C4-2B (cell line): ENCODE data around the gene EXD1.
"Not testable (repeated sequence)": the region's sequence is repeated elsewhere in the genome, so short reads cannot be mapped to it uniquely, and the experiment has no call there.

Experiments
- H3K27ac ChIP-seq: fragments of 450-650 bp; 2 replicates; pipeline ENCODE4 v1.5.1; 2017
- ZFX ChIP-seq: fragments of 450-650 bp; IDR thresholded peaks from 2 replicates; pipeline ENCODE4 v1.6.1; 2017
- TF ChIP-seq, protein P1 (sequence below): fragments of 450-650 bp; conservative IDR thresholded peaks from 2 replicates; pipeline ENCODE4 v1.5.1; 2017; ENCODE audit warnings: mild to moderate bottlenecking

The EXD1 gene

DNA sequence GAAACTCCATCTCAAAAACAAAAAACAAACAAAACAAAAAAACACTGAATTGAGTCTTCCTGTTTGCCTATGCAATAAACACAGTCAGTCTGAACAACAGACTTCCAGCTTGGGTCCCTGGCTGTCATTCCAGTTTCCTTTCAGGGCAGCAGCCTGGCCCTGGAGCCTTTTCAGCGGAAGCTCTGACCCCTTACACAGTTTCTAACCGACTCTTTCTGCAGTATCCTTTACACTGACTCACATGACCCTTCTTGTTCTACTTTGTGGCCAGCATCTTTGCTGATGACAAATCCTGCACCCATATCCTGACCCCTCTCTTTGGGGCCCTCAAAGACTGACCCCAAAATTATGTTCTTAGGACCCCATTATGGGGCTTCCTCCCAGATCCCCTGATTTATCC, 76.1 kb downstream of the EXD1 start:
- TF ChIP-seq, protein P1, sequence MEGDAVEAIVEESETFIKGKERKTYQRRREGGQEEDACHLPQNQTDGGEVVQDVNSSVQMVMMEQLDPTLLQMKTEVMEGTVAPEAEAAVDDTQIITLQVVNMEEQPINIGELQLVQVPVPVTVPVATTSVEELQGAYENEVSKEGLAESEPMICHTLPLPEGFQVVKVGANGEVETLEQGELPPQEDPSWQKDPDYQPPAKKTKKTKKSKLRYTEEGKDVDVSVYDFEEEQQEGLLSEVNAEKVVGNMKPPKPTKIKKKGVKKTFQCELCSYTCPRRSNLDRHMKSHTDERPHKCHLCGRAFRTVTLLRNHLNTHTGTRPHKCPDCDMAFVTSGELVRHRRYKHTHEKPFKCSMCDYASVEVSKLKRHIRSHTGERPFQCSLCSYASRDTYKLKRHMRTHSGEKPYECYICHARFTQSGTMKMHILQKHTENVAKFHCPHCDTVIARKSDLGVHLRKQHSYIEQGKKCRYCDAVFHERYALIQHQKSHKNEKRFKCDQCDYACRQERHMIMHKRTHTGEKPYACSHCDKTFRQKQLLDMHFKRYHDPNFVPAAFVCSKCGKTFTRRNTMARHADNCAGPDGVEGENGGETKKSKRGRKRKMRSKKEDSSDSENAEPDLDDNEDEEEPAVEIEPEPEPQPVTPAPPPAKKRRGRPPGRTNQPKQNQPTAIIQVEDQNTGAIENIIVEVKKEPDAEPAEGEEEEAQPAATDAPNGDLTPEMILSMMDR = no peak
- no peak for TF ChIP-seq ZFX
- H3K27ac ChIP-seq = no peak overlapping the region

DNA sequence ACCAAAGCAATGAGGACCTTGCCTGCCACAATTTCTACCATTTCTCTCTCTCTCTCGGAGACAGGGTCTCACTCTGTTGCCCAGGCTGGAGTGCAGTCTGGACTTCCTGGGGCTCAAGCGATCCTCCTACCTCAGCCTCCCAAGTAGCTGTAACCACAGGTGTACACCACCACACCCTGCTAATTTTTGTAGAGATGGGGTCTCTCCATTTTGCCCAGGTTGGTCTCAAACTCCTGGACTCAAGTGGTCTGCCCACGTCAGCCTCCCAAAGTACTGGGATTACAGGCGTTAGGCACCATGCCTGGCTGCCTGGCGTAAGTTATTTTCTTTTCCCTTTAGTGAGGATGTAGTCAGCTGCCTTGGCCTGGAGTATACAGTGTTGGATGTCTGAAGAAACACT, 76.8 kb downstream of the EXD1 start:
- no peak overlapping the region for H3K27ac ChIP-seq
- TF ChIP-seq ZFX = no peak
- TF ChIP-seq, protein P1 = no peak

DNA sequence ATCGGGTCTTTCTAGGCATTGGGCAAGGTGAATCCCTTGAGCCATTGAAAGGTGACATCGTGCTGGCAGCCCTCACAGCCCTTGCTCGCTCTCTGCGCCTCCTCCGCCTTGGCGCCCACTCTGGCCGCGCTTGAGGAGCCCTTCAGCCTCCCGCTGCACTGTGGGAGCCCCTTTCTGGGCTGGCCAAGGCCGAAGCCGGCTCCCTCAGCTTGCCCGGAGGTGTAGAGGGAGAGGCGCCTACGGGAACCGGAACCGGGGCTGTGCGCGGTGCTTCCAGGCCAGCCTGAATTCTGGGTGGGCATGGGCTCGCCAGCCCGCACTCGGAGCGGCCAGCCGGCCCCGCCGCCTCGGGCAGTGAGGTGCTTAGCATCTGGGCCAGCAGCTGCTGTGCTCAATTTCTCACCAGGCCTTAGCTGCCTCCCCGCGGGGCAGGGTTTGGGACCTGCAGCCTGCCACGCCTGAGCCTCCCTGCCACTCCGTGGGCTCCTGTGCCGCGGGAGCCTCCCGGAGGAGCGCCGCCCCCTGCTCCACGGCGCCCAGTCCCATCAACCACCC, 79.0 kb downstream of the EXD1 start:
- TF ChIP-seq, protein P1 = no peak
- TF ChIP-seq ZFX = no peak
- no peak overlapping the region for H3K27ac ChIP-seq

DNA sequence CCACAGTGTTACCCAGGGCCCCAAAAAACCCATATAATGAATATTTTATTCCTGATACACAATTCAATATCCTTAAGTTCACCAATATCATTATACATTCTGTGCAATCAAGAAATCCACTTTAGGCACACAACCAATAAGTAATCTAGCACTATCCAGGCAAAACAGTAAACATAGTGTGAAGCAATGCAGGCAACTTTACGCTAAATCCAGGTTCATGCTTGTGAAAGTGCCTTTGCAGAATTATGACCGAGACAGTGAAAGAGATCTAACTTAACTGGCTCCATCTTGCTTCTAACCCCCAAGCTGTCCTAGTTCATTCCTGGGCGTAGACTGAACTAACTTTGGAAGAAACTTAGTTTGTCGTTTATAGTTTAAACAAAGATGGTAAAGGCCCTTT, 80.3 kb downstream of the EXD1 start:
- H3K27ac ChIP-seq = no peak overlapping the region

DNA sequence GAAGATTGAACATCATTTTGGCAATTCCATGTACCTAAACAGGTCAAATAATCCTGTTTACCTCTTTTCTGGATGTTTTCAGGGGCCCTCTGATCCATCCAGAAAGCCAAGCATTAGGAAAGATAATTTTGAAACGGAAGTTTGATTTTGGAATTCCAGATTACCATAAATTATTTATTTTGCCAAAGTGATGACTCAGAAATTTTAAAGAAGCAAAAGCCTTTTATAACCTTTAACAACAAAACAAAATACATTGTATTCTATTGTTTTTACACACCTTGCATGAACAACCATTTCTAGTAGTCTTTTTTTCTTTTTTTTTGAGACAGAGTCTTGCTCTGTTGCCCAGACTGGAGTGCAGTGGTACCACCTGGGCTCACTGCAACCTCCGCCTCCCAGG, 82.5 kb downstream of the EXD1 start:
- H3K27ac ChIP-seq = no peak overlapping the region
- TF ChIP-seq, protein P1 = no peak
- TF ChIP-seq ZFX = no peak

More for the DNA sequence above, 80.3 kb downstream of the EXD1 start:
- TF ChIP-seq ZFX = no peak
- TF ChIP-seq, protein P1 = no peak

DNA sequence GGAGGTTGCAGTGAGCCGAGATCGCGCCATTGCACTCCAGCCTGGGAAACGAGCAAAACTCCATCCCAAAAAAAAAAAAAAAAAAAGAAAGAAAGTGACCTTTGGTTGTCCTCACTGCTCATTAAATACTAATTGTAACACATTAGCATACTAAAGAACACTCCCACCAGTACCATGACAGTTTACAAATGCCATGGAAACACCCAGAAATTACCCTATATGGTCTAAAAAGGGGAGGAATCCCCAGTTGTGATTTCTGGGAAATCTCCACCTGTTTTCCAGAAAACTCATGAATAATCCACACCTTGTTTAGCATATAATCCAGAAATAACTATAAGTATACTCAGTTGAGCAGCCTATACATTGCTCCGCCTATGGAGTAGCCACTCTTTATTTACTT, 90.9 kb downstream of the EXD1 start:
- H3K27ac ChIP-seq = no peak overlapping the region
- TF ChIP-seq, protein P1 = no peak
- TF ChIP-seq ZFX = no peak

DNA sequence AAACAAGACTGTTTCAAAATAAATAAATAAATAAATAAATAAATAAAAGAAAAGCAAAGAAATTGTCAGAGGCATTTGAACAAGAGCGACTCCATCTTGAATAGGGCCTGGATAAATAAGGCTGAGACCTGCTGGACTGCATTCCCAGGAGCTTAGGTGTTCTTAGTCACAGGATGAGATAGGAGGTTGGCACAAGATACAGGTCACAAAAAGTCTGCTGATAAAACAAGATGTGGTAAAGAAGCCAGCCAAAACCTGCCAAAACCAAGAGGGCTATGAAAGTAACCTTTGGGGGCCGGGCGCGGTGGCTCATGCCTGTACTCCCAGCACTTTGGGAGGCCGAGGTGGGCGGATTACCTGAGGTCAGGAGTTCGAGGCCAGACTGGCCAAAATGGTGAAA, 91.4 kb downstream of the EXD1 start:
- H3K27ac ChIP-seq = not testable (repeated sequence)

DNA sequence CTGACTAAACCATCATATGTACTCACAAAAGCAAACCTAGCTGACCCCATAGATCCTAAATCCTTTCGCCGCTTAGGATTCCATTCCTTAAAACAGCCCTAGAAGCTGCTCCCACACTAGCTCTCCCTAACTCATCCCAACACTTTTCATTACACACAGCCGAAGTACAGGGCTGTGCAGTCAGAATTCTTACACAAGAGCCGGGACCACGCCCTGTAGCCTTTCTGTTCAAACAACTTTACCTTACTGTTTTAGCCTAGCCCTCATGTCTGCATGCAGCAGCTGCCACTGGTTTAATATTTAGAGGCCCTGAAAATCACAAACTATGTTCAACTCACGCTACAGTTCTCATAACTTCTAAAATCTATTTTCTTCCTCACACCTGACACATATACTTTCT, 95.0 kb downstream of the EXD1 start:
- not testable (repeated sequence) for H3K27ac ChIP-seq
